T-helper 2 cell treated with Interferon-gamma antibody and Interleukin-4, amounts not matched to agents 5 μg/mL and 100 μg/mL, for 36 hours (primary cell): Measurements from ENCODE around the gene ENPP4.
A peak's percentile ranks its signal among the peaks of the same experiment; 100 is the strongest.
"Not testable (repeated sequence)": the region's sequence is repeated elsewhere in the genome, so short reads cannot be mapped to it uniquely, and the experiment has no call there.

Experiments used
- DNase-seq: peaks from one replicate; pipeline ENCODE4 v3.0.0; 2021; ENCODE audit warnings: low spot score
- H3K27ac Mint-ChIP-seq: one replicate; pipeline ENCODE4 v1.8.0; 2021; ENCODE audit warnings: mild to moderate bottlenecking, mixed read lengths
- H3K27me3 Mint-ChIP-seq: one replicate; pipeline ENCODE4 v1.8.0; 2021; ENCODE audit warnings: low read depth, mixed read lengths
- H3K36me3 Mint-ChIP-seq: one replicate; pipeline ENCODE4 v1.8.0; 2021; ENCODE audit warnings: low read depth, mixed read lengths
- H3K4me1 Mint-ChIP-seq: one replicate; pipeline ENCODE4 v1.8.0; 2021; ENCODE audit warnings: low read depth, mixed read lengths
- H3K4me3 Mint-ChIP-seq: one replicate; pipeline ENCODE4 v1.8.0; 2022; ENCODE audit warnings: mild to moderate bottlenecking, moderate library complexity, mixed read lengths
- H3K9me3 Mint-ChIP-seq: one replicate; pipeline ENCODE4 v1.8.0; 2021; ENCODE audit warnings: mixed read lengths

ENPP4 gene

GRCh38 chr6:46129629-46130511, at the start of gene ENPP4:
TSS of gene ENPP4 (plus strand) at chr6:46129989. CDS start at chr6:46139584, 9,595 bp downstream.
- H3K4me3 Mint-ChIP-seq: peak within 1 kb of the TSS; percentile 92

GRCh38 chr6:46080111-46080510, 49.7 kb upstream of the ENPP4 start:
- Mint-ChIP-seq H3K27me3 (peaks cover 3% of the 10 kb centered on the region), H3K4me1 (no peaks in the 10 kb centered on the region), H3K9me3 (no peaks in the 10 kb centered on the region), H3K27ac (no peak overlapping the region), H3K4me3 (no peak overlapping the region), H3K36me3 (no peaks in the 10 kb centered on the region)
- DNase-seq: no peak

More at GRCh38 chr6:46129629-46130511, at the start of gene ENPP4:
- Mint-ChIP-seq H3K36me3 (peaks cover 2% of the 10 kb centered on the region), H3K9me3 (no peaks in the 10 kb centered on the region), H3K27me3 (peaks cover 11% of the 10 kb centered on the region), H3K4me1 (peaks cover 12% of the 10 kb centered on the region), H3K27ac (peak within 1 kb of the TSS; percentile 77)
- DNase-seq: peak; percentile 89

- not testable (repeated sequence) for DNase-seq, H3K36me3 Mint-ChIP-seq, H3K4me3 Mint-ChIP-seq, H3K9me3 Mint-ChIP-seq, H3K4me1 Mint-ChIP-seq, H3K27ac Mint-ChIP-seq
- peaks cover 17% of the 10 kb centered on the region for H3K27me3 Mint-ChIP-seq
Observed at GRCh38 chr6:46085688-46086087, 44.1 kb upstream of the ENPP4 start.

- Mint-ChIP-seq H3K27me3 (peaks cover 39% of the 10 kb centered on the region), H3K27ac (no peak overlapping the region), H3K4me1 (peaks cover 2% of the 10 kb centered on the region), H3K9me3 (peaks cover 7% of the 10 kb centered on the region), H3K36me3 (no peaks in the 10 kb centered on the region), H3K4me3 (no peak overlapping the region)
- peak; percentile 38 for DNase-seq
Observed at GRCh38 chr6:46090115-46091079, 39.4 kb upstream of the ENPP4 start.

- Mint-ChIP-seq H3K4me3 (no peak overlapping the region), H3K9me3 (peaks cover 14% of the 10 kb centered on the region), H3K27ac (no peak overlapping the region), H3K36me3 (no peaks in the 10 kb centered on the region), H3K27me3 (peaks cover 39% of the 10 kb centered on the region), H3K4me1 (peaks cover 2% of the 10 kb centered on the region)
- no peak for DNase-seq
Observed at GRCh38 chr6:46091080-46091478, 38.7 kb upstream of the ENPP4 start.

GRCh38 chr6:46095251-46095650, 34.5 kb upstream of the ENPP4 start:
- no peak for DNase-seq
- Mint-ChIP-seq H3K27ac (no peak overlapping the region), H3K9me3 (peaks cover 14% of the 10 kb centered on the region), H3K36me3 (no peaks in the 10 kb centered on the region), H3K27me3 (peaks cover 25% of the 10 kb centered on the region), H3K4me1 (peaks cover 2% of the 10 kb centered on the region), H3K4me3 (no peak overlapping the region)

GRCh38 chr6:46097366-46097765, 32.4 kb upstream of the ENPP4 start:
- Mint-ChIP-seq H3K27ac (no peak overlapping the region), H3K4me3 (no peak overlapping the region), H3K27me3 (peaks cover 17% of the 10 kb centered on the region), H3K4me1 (peaks cover 2% of the 10 kb centered on the region), H3K36me3 (no peaks in the 10 kb centered on the region), H3K9me3 (peaks cover 14% of the 10 kb centered on the region)
- no peak for DNase-seq

GRCh38 chr6:46098678-46099077, 31.1 kb upstream of the ENPP4 start:
- Mint-ChIP-seq H3K36me3 (no peaks in the 10 kb centered on the region), H3K4me3 (no peak overlapping the region), H3K9me3 (peaks cover 14% of the 10 kb centered on the region), H3K27me3 (peaks cover 5% of the 10 kb centered on the region), H3K27ac (no peak overlapping the region), H3K4me1 (no peaks in the 10 kb centered on the region)
- no peak for DNase-seq

- Mint-ChIP-seq H3K27me3 (no peaks in the 10 kb centered on the region), H3K36me3 (no peaks in the 10 kb centered on the region), H3K9me3 (peaks cover 11% of the 10 kb centered on the region), H3K4me1 (no peaks in the 10 kb centered on the region), H3K4me3 (no peak overlapping the region), H3K27ac (no peak overlapping the region)
- DNase-seq: no peak
Observed at GRCh38 chr6:46099952-46100351, 29.8 kb upstream of the ENPP4 start.

GRCh38 chr6:46102123-46102522, 27.7 kb upstream of the ENPP4 start:
- no peaks in the 10 kb centered on the region for H3K27me3 Mint-ChIP-seq
- H3K27ac Mint-ChIP-seq: no peak overlapping the region
- DNase-seq: no peak
- peaks cover 3% of the 10 kb centered on the region for H3K9me3 Mint-ChIP-seq
- no peaks in the 10 kb centered on the region for H3K36me3 Mint-ChIP-seq
- H3K4me1 Mint-ChIP-seq: no peaks in the 10 kb centered on the region
- no peak overlapping the region for H3K4me3 Mint-ChIP-seq

- Mint-ChIP-seq H3K9me3 (peaks cover 3% of the 10 kb centered on the region), H3K36me3 (no peaks in the 10 kb centered on the region), H3K4me3 (no peak overlapping the region), H3K27ac (no peak overlapping the region), H3K4me1 (no peaks in the 10 kb centered on the region), H3K27me3 (no peaks in the 10 kb centered on the region)
- no peak for DNase-seq
Observed at GRCh38 chr6:46103441-46104115, 26.2 kb upstream of the ENPP4 start.

- peaks cover 6% of the 10 kb centered on the region for H3K9me3 Mint-ChIP-seq
- H3K36me3 Mint-ChIP-seq: no peaks in the 10 kb centered on the region
- H3K4me3 Mint-ChIP-seq: no peak overlapping the region
- no peak overlapping the region for H3K27ac Mint-ChIP-seq
- no peaks in the 10 kb centered on the region for H3K4me1 Mint-ChIP-seq
- DNase-seq: no peak
- no peaks in the 10 kb centered on the region for H3K27me3 Mint-ChIP-seq
Observed at GRCh38 chr6:46104209-46104608, 25.6 kb upstream of the ENPP4 start.

- no peaks in the 10 kb centered on the region for H3K4me1 Mint-ChIP-seq
- no peaks in the 10 kb centered on the region for H3K27me3 Mint-ChIP-seq
- H3K27ac Mint-ChIP-seq: no peak overlapping the region
- H3K9me3 Mint-ChIP-seq: peaks cover 6% of the 10 kb centered on the region
- DNase-seq: no peak
- no peaks in the 10 kb centered on the region for H3K36me3 Mint-ChIP-seq
- no peak overlapping the region for H3K4me3 Mint-ChIP-seq
Observed at GRCh38 chr6:46105568-46105967, 24.2 kb upstream of the ENPP4 start.
